ENCODE data around the gene RIN2.

RIN2 gene

GRCh38 chr20:19767070-19767469 lies 9.0 kb downstream of the RIN2 start:
- DNase-seq: no peak

- peak; percentile 94 for DNase-seq
Measured at GRCh38 chr20:19768325-19768842, 10.3 kb downstream of the RIN2 start.

- peak; percentile 48 for DNase-seq
Measured at GRCh38 chr20:19769507-19769906, 11.4 kb downstream of the RIN2 start.

- no peak for DNase-seq
Measured at GRCh38 chr20:19770375-19770774, 12.3 kb downstream of the RIN2 start.

- no peak for DNase-seq
Measured at GRCh38 chr20:19771031-19771430, 13.0 kb downstream of the RIN2 start.

DNA sequence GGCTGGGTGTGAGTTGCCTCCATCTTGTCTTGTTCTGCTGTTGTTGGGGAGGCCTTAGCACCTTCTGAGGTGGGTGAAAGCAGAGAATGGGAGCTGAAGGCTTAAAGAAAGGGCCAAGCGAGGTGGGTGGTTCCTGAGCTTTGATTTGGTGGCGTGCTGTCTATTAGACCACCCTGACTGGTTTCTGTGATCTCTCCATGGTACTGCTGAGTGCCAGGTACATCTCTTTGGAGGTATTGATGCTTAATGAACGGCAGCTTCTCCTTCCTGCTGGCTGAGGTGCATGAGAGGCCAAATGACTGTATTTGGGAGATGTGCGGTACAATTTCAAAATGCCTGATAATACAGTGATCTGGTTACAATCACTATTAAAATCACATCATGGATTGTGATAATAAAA lies 15.4 kb downstream of the RIN2 start:
- no peak for DNase-seq

GRCh38 chr20:19774135-19774933 lies 16.3 kb downstream of the RIN2 start:
- DNase-seq: no peak

- DNase-seq: no peak
Measured at GRCh38 chr20:19775353-19776253, 17.5 kb downstream of the RIN2 start.

DNA sequence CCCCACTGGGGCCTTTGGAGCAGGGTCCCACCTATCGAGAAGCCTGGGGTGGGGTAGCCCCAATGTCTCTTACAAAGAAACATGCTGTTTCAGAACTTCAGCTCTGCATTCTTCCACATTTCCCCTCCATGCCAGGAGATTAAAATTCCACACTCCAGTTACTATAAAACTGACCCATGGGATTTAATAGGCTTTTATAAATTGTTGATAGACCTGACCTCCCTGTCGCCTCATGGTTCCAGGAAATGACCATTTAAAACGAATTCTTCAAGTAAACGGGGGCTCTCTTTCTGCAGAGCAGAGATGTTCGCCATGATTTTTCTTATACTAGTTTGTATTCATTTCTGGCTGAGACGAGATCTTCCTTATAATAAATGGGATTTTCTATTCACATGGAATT lies 19.3 kb downstream of the RIN2 start:
- no peak for DNase-seq

DNA sequence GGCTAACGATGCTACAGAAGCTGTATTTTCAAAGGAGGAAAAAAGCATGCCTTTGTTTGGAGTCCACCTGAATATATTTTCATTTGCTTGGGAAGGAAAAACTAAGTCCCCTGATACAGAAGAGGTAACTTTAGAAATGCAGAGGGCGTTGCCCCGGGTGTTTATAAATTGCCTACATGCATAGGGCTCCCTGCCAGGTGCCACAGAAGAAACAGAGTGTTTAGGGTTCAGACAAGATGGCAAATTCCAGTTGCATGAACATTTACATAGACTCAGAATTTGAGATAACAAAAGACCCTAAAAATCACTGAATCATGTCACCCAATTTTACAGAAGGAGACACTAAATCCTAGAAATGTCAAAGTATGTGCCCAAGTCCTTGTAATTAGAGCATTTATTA lies 19.9 kb downstream of the RIN2 start:
- DNase-seq: no peak

- no peak for DNase-seq
Measured at GRCh38 chr20:19778404-19778803, 20.3 kb downstream of the RIN2 start.

GRCh38 chr20:19779634-19780033 lies 21.6 kb downstream of the RIN2 start:
- DNase-seq: no peak

DNA sequence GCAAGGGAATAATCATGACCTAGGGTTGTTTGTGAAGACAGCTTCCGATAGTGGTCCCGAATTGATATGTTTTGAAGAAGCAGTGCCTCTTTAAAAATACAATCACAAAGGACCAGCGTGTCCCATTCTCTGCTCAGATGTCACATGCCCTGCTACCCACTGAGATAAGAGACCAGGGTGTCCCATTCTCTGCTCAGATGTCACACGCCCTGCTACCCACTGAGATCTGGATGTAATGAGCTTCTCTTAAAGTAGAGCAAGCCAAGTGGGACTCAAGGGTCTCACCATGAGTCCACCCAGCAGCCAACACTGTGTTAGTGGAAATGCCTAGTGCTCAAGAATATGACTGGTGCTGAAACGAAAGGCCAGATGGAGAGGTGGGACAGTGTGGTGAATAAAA lies 22.2 kb downstream of the RIN2 start:
- no peak for DNase-seq

DNA sequence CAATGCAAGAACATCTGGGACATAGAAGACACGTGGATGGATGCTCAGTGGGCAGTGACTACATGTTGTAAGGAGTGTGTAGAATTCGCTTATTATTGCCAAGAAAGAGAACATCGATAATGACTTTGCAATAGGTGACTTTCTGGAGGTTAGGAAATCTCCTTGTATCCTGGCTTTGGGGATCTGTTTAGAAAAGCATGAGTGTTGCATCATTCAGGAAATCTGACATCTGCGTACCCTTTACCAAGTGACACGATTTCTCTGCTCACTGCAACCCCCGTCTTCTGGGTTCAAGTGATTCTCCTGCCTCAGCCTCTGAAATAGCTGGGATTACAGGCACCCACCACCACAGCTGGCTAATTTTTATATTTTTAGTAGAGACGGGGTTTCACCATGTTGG lies 23.2 kb downstream of the RIN2 start:
- no peak for DNase-seq

- DNase-seq: no peak
Measured at GRCh38 chr20:19782669-19783068, 24.6 kb downstream of the RIN2 start.

DNA sequence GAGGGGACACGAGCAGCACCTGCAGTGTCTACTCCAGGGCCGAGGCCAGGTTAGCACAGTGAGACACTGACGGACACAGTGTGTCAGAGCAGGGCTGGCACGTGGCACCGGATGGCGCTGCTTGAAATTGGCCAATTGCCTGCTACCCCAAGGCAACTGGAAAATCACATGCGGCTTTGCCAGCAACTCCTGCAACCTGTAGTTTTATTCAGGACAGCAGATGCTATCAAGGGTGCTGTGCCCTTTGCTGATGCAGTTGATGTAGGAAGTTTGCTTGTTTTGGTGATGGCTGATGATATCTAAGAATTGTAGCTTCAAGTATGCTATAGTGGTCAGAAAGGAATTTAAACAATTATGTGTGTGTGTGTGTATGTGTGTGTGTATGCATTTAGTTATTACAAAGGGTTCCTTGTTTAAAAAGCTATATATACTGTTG lies 25.9 kb downstream of the RIN2 start:
- no peak for DNase-seq

DNA sequence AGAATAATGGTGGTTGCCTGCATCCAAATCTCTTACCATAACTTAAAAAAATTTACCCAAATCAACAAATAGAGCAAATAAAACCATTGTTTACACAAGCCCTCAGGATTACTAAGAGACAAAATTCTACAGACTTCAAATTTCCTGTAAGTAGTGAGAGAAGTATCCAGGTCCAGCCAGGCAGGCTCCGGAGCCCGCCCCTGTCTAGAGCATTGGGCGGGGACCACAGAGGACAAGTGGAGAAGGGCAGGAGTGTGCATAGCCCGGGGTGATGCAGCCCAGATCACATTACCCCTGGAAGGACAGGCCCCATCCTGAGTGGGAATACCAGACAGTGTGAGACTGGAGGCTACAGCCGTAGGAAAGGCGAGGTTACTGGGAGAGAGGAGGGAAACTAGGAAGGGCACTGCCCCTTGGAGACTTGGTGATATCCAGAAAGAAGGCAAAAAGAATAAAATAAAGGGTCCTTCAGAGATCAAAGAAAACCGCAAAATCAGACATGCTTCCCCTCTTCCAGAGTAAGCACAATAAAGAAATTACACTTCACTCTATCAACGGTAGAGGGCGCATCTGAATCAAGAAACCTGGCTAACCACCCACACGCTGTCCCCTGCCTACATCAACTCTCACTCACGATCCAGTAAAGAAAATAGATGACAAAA lies 26.6 kb downstream of the RIN2 start:
- DNase-seq: peak; percentile 88

DNA sequence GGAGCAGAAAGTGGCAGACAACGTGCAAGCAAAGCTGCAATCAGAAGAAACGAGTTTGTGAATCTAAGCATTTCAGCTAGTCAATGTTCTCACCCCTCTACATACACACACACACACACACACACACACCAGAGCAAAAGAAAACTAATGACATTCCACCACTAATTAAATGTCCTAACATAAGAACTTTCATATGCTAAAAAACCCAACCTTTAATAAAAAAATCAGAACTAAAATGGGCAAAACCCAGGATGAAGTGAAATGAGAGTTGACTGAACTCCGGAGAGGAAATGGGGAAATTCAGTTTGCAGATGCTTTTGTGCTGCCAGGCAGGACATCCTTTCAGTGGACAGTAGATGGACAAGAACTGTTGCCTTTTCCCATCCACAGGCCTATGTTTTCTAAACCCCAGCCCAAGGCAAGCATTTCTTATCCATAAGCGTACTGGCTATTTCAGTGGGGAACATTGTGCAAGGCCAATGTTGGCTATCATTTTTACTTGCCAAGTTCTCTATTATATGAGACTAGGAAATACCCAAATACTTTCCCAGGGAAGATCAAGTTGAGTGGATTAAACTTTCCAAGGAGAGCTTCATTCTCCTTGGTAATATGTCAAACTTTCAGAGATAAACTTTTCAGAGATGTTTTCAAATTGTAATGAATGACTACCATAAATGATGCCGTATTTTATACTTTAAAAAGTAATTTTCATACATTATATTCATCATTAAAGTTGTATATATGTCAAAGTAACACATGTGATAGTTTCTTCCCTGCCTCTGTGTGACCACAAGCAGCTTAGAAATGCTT lies 27.3 kb downstream of the RIN2 start:
- no peak for DNase-seq

GRCh38 chr20:19785983-19786285 lies 27.9 kb downstream of the RIN2 start:
- no peak for DNase-seq

DNA sequence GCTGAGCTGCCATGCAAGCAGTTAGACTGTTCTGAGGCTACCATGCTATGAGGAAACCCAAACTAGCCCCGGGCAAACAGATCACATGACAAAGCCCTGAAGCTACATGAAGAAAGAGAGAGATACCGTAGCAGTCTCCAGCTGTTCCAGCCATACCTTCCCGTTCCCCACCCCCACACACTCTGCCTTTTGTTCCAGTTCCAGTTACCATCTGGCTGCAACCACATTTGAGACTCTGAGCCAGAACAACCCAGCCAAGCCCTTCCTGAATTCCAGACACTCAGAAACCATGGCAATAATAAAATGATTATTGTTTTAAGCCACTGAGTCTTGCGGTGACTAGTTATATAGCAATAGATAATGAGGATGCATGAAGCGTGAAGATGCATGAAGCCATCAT lies 28.3 kb downstream of the RIN2 start:
- peak; percentile 71 for DNase-seq

- DNase-seq: no peak
Measured at GRCh38 chr20:19787366-19787765, 29.3 kb downstream of the RIN2 start.

DNA sequence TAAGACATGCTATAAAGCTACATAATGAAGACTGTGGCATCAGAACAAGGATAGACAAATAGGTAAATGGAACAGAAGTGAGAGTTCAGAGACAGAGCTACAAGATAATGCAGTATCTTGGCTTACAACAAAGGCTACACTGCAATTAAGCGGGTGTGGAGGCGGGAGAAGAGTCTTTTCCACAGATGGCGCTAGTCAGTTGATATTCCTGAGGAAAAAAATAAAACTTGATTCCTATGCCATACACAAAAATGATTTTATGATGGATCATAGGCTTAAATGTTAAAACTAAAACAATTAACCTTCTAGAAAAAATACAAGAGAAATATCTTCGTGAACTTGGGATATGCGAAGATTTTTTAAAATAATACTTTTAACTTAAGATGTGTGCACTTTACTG lies 31.0 kb downstream of the RIN2 start:
- DNase-seq: no peak

DNA sequence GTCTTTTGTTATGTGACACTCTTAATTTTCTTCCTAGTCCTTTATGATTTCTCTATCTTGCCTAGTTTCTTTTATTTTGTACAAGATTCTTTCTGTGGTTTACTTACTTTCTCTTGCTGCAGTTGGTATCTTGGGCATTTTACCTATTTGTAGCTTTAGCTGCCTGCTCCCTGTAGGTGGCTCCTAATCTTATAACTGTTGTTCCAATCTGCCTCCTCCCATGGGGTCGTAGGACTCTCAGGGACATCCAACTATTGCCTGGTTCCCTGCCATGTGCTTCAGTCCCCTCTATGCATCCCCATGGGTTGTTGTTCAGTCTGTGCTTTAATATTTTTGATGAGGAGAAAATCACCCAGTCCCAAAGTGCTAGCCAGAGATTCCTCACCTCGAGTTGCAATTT lies 31.4 kb downstream of the RIN2 start:
- no peak for DNase-seq
